Hepatocyte (in vitro differentiated cells): Measurements from ENCODE around the gene KSR2. TPM values are rescaled to one million over a fixed set of nuclear protein-coding genes. Genes with fewer than 3 reads are reported as not detected.

Experiments used
- DNase-seq: peaks from one replicate; pipeline ENCODE4 v3.0.0-alpha.2; 2016; ENCODE audit warnings: low spot score
- H2AFZ ChIP-seq: fragments of 200-600 bp; sonication (generic); 2 replicates; pipeline ENCODE4 v1.6.0; 2016; ENCODE audit warnings: antibody characterized with exemption, mild to moderate bottlenecking
- H3K27ac ChIP-seq: fragments of 200-600 bp; sonication (generic); 2 replicates; pipeline ENCODE4 v1.5.1; 2016; ENCODE audit warnings: mild to moderate bottlenecking
- H3K27me3 ChIP-seq: fragments of 200-600 bp; sonication (generic); 2 replicates; pipeline ENCODE4 v1.6.1; 2016
- H3K36me3 ChIP-seq: fragments of 200-600 bp; sonication (generic); replicated peaks from 2 replicates; pipeline ENCODE4 v1.5.1; 2016; ENCODE audit warnings: low read depth; ENCODE audit not compliant: insufficient read depth
- H3K4me1 ChIP-seq: fragments of 200-600 bp; sonication (generic); 2 replicates; pipeline ENCODE4 v1.5.1; 2016; ENCODE audit warnings: mild to moderate bottlenecking, moderate library complexity; ENCODE audit not compliant: insufficient read depth
- H3K4me2 ChIP-seq: fragments of 200-600 bp; sonication (generic); 2 replicates; pipeline ENCODE4 v1.6.0; 2016
- H3K4me3 ChIP-seq: fragments of 200-600 bp; sonication (generic); 2 replicates; pipeline ENCODE4 v1.5.1; 2016; ENCODE audit warnings: mild to moderate bottlenecking
- H3K79me2 ChIP-seq: fragments of 200-600 bp; sonication (generic); 2 replicates; pipeline ENCODE4 v1.6.0; 2017; ENCODE audit warnings: mild to moderate bottlenecking
- H3K9me2 ChIP-seq: fragments of 200-600 bp; sonication (generic); replicated peaks from 2 replicates; pipeline ENCODE4 v1.6.0; 2017; ENCODE audit warnings: mild to moderate bottlenecking; ENCODE audit not compliant: insufficient read depth
- H3K9me3 ChIP-seq: fragments of 200-600 bp; sonication (generic); 2 replicates; pipeline ENCODE4 v1.5.1; 2016; ENCODE audit warnings: low read depth, mild to moderate bottlenecking
- H4K20me1 ChIP-seq: fragments of 200-600 bp; sonication (generic); 2 replicates; pipeline ENCODE4 v1.6.0; 2016; ENCODE audit warnings: mild to moderate bottlenecking; ENCODE audit not compliant: insufficient read depth, poor library complexity, severe bottlenecking
- CTCF ChIP-seq: fragments of 200-600 bp; sonication (generic); IDR thresholded peaks from 2 replicates; pipeline ENCODE4 v1.5.1; 2016; ENCODE audit warnings: antibody characterized with exemption, mild to moderate bottlenecking; ENCODE audit not compliant: poor library complexity
- EZH2 ChIP-seq: fragments of 200-600 bp; sonication (generic); IDR thresholded peaks from 2 replicates; pipeline ENCODE4 v1.6.1; 2016; ENCODE audit warnings: antibody characterized with exemption, mild to moderate bottlenecking, borderline replicate concordance
- EZH2phosphoT487 ChIP-seq: fragments of 200-600 bp; sonication (generic); IDR thresholded peaks from one replicate; pipeline ENCODE4 v1.6.1; 2018; ENCODE audit warnings: antibody characterized with exemption, mild to moderate bottlenecking, low read depth, moderate library complexity; ENCODE audit not compliant: unreplicated experiment, severe bottlenecking
- WGBS: methylation state at CpG from one replicate; pipeline ENCODE4 v1.1.6; 2016; ENCODE audit warnings: low lambda C conversion rate; ENCODE audit errors: missing lambda C conversion rate; 5-methylcytosine and 5-hydroxymethylcytosine counted together
- polyA plus RNA-seq: library from polyadenylated mRNA; unstranded; fragments of >200 nt; fragmentation: Nextera tagmentation; extraction: Ambion mirVana; gene quantifications from 2 replicates; pipeline ENCODE4 v1.2.1, GENCODE V29; 2016
- total RNA-seq: library from RNA; depleted of rRNA; stranded (reverse); fragments of >200 nt; gene quantifications from 2 replicates; pipeline ENCODE4 v1.2.3, GENCODE V29; 2014

KSR2 gene
- total and polyA plus RNA-seq, 2 experiments from 2014 or later, result 0.37 to 0.46 TPM

DNA sequence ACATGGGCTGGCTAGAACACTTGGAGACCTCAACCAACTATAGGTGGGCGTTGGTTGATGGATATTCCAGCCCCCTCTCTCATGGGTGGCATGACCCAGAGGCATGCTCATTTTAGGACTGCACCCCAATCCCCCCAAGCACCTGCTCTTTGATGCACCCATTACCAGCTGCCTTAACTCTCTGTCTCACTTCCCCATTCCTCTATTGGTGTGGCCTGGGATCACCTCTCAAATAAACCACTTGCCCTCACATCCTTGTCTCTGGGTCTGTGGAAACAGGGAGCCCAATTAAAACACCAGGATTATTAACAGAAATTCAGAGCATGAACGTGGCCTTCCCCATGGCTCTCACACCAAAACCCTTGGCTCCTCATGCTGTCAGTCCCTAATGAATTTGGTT lies 405.1 kb downstream of the KSR2 start:
- no peak overlapping the region for H3K27ac ChIP-seq
- TF ChIP-seq EZH2 (no peak), CTCF (no peak), EZH2phosphoT487 (no peak)
- no peaks in the 10 kb centered on the region for H3K9me3 ChIP-seq
- no peak overlapping the region for H3K4me2 ChIP-seq
- H3K79me2 ChIP-seq, result no peaks in the 10 kb centered on the region
- no peaks in the 10 kb centered on the region for H3K36me3 ChIP-seq
- WGBS, result 77% methylated on average over 2 of the region's 2 CpGs
- no peak overlapping the region for H2AFZ ChIP-seq
- peaks cover 5% of the 10 kb centered on the region for H3K27me3 ChIP-seq
- no peak for DNase-seq
- H4K20me1 ChIP-seq, result no peaks in the 10 kb centered on the region
- H3K9me2 ChIP-seq, result no peaks in the 10 kb centered on the region
- no peaks in the 10 kb centered on the region for H3K4me1 ChIP-seq
- no peak overlapping the region for H3K4me3 ChIP-seq

DNA sequence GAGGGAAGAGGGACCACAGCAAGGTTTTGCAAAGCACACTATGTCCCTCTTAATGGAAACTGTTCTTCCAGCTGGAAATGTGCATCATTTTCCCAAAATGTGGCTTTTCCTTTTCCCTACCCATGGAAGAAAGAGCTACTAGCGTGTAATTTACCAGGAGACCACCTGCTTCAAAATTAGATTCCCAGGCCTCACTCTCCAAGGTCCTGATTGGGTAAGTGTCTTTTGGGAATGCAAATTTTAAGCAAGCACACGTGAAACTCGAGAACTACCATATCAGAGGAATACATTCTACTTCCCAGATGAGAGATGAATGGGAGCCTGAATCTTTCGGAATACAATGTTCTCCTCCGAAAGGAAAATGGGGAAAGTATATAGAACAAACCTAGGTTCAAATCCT lies 405.8 kb downstream of the KSR2 start:
- no peak for TF ChIP-seq EZH2
- TF ChIP-seq CTCF, result no peak
- TF ChIP-seq EZH2phosphoT487, result no peak
- Histone ChIP-seq H3K4me1 (no peaks in the 10 kb centered on the region), H4K20me1 (no peaks in the 10 kb centered on the region), H2AFZ (no peak overlapping the region), H3K27ac (no peak overlapping the region), H3K36me3 (no peaks in the 10 kb centered on the region), H3K9me2 (no peaks in the 10 kb centered on the region), H3K4me2 (no peak overlapping the region), H3K9me3 (no peaks in the 10 kb centered on the region), H3K79me2 (no peaks in the 10 kb centered on the region), H3K4me3 (no peak overlapping the region), H3K27me3 (peaks cover 5% of the 10 kb centered on the region)
- DNase-seq, result no peak
- 51% methylated on average over 5 of the region's 5 CpGs for WGBS

DNA sequence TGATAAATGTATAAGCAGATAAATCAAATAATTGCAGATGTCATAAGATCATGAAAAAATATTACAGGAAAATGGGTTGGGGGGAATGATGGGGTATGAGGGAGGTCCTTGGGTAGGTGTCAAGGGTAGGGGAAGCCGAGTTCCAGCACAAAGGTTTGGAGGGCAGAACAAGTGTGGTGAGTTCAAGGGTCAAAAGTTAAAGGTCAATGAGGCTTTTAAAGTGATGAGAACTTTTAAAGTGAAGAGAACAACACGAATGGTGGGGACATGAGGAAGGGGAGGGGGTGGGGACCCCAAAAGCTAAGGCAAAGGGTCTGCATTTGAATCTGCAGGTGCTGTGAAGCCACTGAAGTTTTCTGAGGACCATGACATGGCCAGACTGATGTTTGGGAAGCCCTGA lies 406.8 kb downstream of the KSR2 start:
- H3K27ac ChIP-seq, result no peak overlapping the region
- peaks cover 5% of the 10 kb centered on the region for H3K27me3 ChIP-seq
- no peaks in the 10 kb centered on the region for H3K79me2 ChIP-seq
- H3K4me1 ChIP-seq, result no peaks in the 10 kb centered on the region
- H4K20me1 ChIP-seq, result no peaks in the 10 kb centered on the region
- no peak for DNase-seq
- no peak overlapping the region for H2AFZ ChIP-seq
- TF ChIP-seq CTCF, result no peak
- no peak for TF ChIP-seq EZH2
- TF ChIP-seq EZH2phosphoT487, result no peak
- 66% methylated on average over 2 of the region's 2 CpGs for WGBS
- no peaks in the 10 kb centered on the region for H3K9me3 ChIP-seq
- H3K36me3 ChIP-seq, result no peaks in the 10 kb centered on the region
- no peaks in the 10 kb centered on the region for H3K9me2 ChIP-seq
- no peak overlapping the region for H3K4me3 ChIP-seq
- no peak overlapping the region for H3K4me2 ChIP-seq

DNA sequence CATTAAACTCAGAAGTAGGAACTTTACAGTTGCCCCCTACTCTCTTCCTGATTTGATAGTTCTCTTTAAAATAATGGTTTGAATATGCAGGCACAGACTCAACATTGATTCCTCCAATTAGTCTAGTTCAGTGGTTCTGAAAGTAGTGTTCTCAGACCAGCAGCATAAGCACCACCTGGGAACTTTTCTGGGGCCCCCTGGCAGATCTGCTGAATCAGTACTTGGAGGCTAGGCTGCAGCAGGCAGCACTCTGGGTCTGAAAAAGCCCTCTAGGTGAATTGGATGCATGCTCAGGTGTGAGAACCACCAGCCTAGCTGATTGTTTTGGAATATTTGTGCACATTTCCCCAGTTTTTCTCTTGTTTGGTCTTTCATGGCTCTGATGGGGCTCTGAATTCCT lies 408.8 kb downstream of the KSR2 start:
- no peaks in the 10 kb centered on the region for H3K9me2 ChIP-seq
- no peak for TF ChIP-seq EZH2
- no peak for TF ChIP-seq EZH2phosphoT487
- TF ChIP-seq CTCF, result no peak
- no peaks in the 10 kb centered on the region for H3K9me3 ChIP-seq
- H3K27me3 ChIP-seq, result peaks cover 5% of the 10 kb centered on the region
- no peaks in the 10 kb centered on the region for H3K36me3 ChIP-seq
- H4K20me1 ChIP-seq, result no peaks in the 10 kb centered on the region
- H3K79me2 ChIP-seq, result no peaks in the 10 kb centered on the region
- DNase-seq, result no peak
- H3K4me3 ChIP-seq, result no peak overlapping the region
- no peaks in the 10 kb centered on the region for H3K4me1 ChIP-seq
- no peak overlapping the region for H2AFZ ChIP-seq
- no peak overlapping the region for H3K27ac ChIP-seq
- no peak overlapping the region for H3K4me2 ChIP-seq
